ENCODE results near the gene CXCL14. TPM values are rescaled to one million over a fixed set of nuclear protein-coding genes. Genes with fewer than 3 reads are reported as not detected.

The CXCL14 gene
- total and polyA plus RNA-seq, 7 donors: 2.6 to 28.9 (median 21.4) TPM

- no peak for TF ChIP-seq CTCF (IDR thresholded peaks at IDR 0.05)
- ATAC-seq (no peak), DNase-seq (no peak)
- H3K9me3 ChIP-seq: no peaks in the 10 kb centered on the region
- H3K4me3 ChIP-seq: no peak overlapping the region
- H3K36me3 ChIP-seq (ENCODE audit: insufficient read depth in 1 of 2, low read depth in 1 of 2): no peaks in the 10 kb centered on the region
- H3K4me1 ChIP-seq: no peaks in the 10 kb centered on the region
- peaks cover 0 to 43% (median 11%) of the 10 kb centered on the region in 3 donors for H3K27me3 ChIP-seq (ENCODE audit: insufficient read depth in 3 of 3, low read length in 2 of 3)
- WGBS, 3 donors: 57 to 66% (median 61%) methylated on average over 6 of the region's 6 CpGs
- intact Hi-C loops (cut with DNase I): no loop called here
- H3K27ac ChIP-seq: no peak overlapping the region
Observed at GRCh38 chr5:135576075-135576599, 2.7 kb downstream of the CXCL14 start.

GRCh38 chr5:135574493-135574892 lies 4.3 kb downstream of the CXCL14 start:
- no peaks in the 10 kb centered on the region for H3K9me3 ChIP-seq
- no peak for DNase-seq

DNA sequence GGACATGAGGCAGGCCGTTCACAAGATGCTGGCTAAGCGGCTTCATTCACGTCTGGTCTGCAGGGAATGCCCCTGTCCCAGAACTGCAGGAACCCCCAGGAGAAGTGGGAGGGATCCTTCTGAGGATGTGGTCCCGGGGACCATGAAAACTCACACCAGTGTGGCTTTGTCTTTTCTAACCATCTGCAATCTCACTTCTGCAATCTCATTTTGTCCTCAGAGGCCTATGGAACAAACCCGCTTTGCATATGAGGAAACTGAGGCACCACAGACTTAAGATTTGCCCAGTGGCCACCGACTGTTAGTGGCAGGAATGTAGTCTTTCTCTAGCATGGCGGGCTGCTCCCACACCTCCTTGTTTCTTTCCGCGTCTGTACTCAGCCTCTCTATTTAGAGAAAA lies 6.9 kb downstream of the CXCL14 start:
- intact Hi-C loops (cut with DNase I): no loop called here
- Histone ChIP-seq H3K27me3 (ENCODE audit: insufficient read depth in 3 of 3, low read length in 2 of 3) (peaks cover 0 to 2% (median under 1%) of the 10 kb centered on the region in 3 donors), H3K36me3 (ENCODE audit: insufficient read depth in 1 of 2, low read depth in 1 of 2) (no peaks in the 10 kb centered on the region), H3K4me3 (no peak overlapping the region), H3K9me3 (no peaks in the 10 kb centered on the region), H3K27ac (no peak overlapping the region), H3K4me1 (no peaks in the 10 kb centered on the region)
- 80 to 85% (median 83%) methylated on average over 9 of the region's 9 CpGs for WGBS, 3 donors
- ATAC-seq (no peak), DNase-seq (no peak)
- TF ChIP-seq CTCF (IDR thresholded peaks at IDR 0.05): no peak

More at GRCh38 chr5:135574493-135574892, 4.3 kb downstream of the CXCL14 start:
- no peak for ATAC-seq
- intact Hi-C loops (cut with DNase I): no loop called here
- H3K4me3 ChIP-seq: no peak overlapping the region
- peaks cover 0 to 27% (median 11%) of the 10 kb centered on the region in 3 donors for H3K27me3 ChIP-seq (ENCODE audit: insufficient read depth in 3 of 3, low read length in 2 of 3)
- no peaks in the 10 kb centered on the region for H3K36me3 ChIP-seq (ENCODE audit: insufficient read depth in 1 of 2, low read depth in 1 of 2)
- H3K4me1 ChIP-seq: no peaks in the 10 kb centered on the region
- TF ChIP-seq CTCF (IDR thresholded peaks at IDR 0.05): no peak
- no peak overlapping the region for H3K27ac ChIP-seq
- 89 to 94% (median 92%) methylated on average over 10 of the region's 10 CpGs for WGBS, 3 donors

DNA sequence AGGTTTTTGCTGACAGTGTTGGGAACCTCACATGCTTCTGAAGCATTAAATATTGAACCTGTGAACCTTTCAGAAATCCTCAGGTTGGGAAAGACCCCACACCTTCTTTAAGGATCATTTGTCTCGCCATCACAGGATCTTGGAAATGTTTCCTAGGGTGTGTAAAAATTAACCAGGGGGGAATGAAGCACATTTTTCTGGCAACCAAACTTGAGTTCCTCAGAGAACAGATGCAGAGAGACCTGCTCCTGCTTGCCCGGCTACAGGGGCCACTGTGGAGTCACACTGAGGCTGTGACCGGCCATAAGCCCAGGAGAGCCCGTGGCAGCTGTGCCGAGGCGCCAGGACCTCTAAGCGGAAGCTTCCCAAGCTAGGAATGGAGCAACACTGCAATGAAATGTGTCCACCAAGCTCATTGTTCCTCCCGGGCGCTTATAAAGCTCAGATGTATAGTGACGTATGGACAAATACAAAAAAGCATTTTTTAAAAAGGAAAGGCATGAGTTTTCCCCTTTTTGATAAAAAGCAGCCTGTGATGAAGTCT lies 7.7 kb downstream of the CXCL14 start:
- H3K4me1 ChIP-seq: no peaks in the 10 kb centered on the region
- H3K36me3 ChIP-seq (ENCODE audit: insufficient read depth in 1 of 2, low read depth in 1 of 2): no peaks in the 10 kb centered on the region
- intact Hi-C loops (cut with DNase I): no loop called here
- TF ChIP-seq CTCF (IDR thresholded peaks at IDR 0.05): no peak
- 60 to 71% (median 68%) methylated on average over 10 of the region's 10 CpGs for WGBS, 3 donors
- no peak overlapping the region for H3K27ac ChIP-seq
- peaks cover 0 to 2% (median 0%) of the 10 kb centered on the region in 3 donors for H3K27me3 ChIP-seq (ENCODE audit: insufficient read depth in 3 of 3, low read length in 2 of 3)
- DNase-seq (no peak), ATAC-seq (no peak)
- no peak overlapping the region for H3K4me3 ChIP-seq
- no peaks in the 10 kb centered on the region for H3K9me3 ChIP-seq

DNA sequence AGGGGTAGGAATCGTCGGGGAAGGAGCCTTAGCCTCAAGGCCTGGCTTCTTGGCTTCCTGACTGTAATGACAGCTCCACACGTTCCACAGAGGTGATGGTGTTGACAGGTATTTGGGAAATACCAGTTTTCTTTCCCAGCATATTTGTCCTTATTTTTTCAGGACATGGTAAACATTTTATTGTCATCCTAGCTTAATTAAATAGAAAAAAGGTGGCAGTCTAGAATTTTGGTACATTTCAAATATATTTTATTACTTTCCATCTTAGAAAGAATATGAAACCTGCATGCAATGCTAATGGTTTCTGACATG lies 8.4 kb downstream of the CXCL14 start:
- WGBS, 3 donors: 33 to 50% (median 44%) methylated on average over 3 of the region's 3 CpGs
- DNase-seq: no peak
- no peaks in the 10 kb centered on the region for H3K9me3 ChIP-seq
- ATAC-seq: no peak
- peaks cover 0 to 2% (median 0%) of the 10 kb centered on the region in 3 donors for H3K27me3 ChIP-seq (ENCODE audit: insufficient read depth in 3 of 3, low read length in 2 of 3)
- H3K36me3 ChIP-seq (ENCODE audit: insufficient read depth in 1 of 2, low read depth in 1 of 2): no peaks in the 10 kb centered on the region
- no peak overlapping the region for H3K27ac ChIP-seq
- H3K4me3 ChIP-seq: no peak overlapping the region
- intact Hi-C loops (cut with DNase I): no loop called here
- H3K4me1 ChIP-seq: no peaks in the 10 kb centered on the region
- TF ChIP-seq CTCF (IDR thresholded peaks at IDR 0.05): no peak
